Esophagus muscularis mucosa (tissue), 3 donors: Measurements from ENCODE around the gene DYNC1I1.

ENCODE experiments used
- CTCF ChIP-seq, 3 experiments: fragments of 200-600 bp in 2 of 3; fragments of 450-650 bp in 1 of 3; sonication (generic) in 2 of 3; IDR thresholded peaks; one replicate each; pipeline ENCODE4 v1.5.1; 2017 to 2019; ENCODE audit warnings: antibody characterized with exemption in 3 of 3, mild to moderate bottlenecking in 2 of 3, moderate library complexity in 1 of 3
- POLR2A ChIP-seq: fragments of 450-650 bp; IDR thresholded peaks from one replicate; pipeline ENCODE4 v1.6.1; 2017; ENCODE audit warnings: antibody characterized with exemption, moderate library complexity, mild to moderate bottlenecking, low read depth
- POLR2AphosphoS5 ChIP-seq, 2 donors: sonication (generic); formaldehyde crosslinking; IDR thresholded peaks; one replicate each; pipeline ENCODE4 v1.6.1; 2017; ENCODE audit warnings: antibody characterized with exemption in 2 of 2

- no peak for TF ChIP-seq CTCF (IDR thresholded peaks at IDR 0.05)
- TF ChIP-seq POLR2A, result no peak
- no peak for TF ChIP-seq POLR2AphosphoS5 (IDR thresholded peaks at IDR 0.05)
Measured at GRCh38 chr7:96045181-96045580, 272.8 kb downstream of the DYNC1I1 start.
